ENCODE data around the gene OPA1.

OPA1 gene

DNA sequence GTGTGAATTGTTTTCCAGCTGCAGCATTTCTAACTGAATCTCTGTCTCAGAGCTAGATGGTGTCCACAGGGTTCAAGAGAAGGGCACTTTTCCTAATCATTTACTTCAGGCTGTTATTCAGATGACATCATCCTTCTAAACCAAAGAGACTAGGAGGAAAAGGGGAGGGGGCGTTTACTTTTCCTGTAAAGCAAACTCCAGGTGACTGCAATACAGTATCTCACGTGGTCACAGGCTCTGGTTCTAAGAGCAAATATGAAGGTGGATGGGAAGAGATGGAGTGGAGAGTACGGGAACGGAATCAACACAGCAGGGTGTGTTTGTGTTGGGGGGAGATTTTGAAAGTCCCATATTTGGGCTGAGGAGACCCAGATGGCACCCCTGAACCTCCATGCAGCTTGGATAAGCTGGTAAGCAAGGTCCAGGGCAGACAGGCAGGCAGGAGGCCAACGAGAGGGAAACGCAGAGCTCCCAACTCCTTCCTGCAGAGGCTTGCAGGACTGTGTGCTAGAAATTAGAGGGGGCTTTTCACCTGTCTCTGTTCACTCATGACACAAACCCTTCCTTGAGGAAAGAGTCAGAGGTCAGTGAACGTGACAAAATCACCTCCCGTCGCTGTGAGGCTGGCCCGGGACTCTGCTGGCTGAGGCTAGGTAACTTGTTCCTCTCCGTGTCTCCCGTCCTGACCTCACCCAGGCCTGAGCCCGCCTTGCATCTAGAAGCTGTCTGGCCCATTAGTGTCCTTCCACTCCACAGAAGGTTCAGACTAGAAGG is 151.2 kb downstream of the OPA1 start:
- peak; percentile 11 for DNase-seq

DNA sequence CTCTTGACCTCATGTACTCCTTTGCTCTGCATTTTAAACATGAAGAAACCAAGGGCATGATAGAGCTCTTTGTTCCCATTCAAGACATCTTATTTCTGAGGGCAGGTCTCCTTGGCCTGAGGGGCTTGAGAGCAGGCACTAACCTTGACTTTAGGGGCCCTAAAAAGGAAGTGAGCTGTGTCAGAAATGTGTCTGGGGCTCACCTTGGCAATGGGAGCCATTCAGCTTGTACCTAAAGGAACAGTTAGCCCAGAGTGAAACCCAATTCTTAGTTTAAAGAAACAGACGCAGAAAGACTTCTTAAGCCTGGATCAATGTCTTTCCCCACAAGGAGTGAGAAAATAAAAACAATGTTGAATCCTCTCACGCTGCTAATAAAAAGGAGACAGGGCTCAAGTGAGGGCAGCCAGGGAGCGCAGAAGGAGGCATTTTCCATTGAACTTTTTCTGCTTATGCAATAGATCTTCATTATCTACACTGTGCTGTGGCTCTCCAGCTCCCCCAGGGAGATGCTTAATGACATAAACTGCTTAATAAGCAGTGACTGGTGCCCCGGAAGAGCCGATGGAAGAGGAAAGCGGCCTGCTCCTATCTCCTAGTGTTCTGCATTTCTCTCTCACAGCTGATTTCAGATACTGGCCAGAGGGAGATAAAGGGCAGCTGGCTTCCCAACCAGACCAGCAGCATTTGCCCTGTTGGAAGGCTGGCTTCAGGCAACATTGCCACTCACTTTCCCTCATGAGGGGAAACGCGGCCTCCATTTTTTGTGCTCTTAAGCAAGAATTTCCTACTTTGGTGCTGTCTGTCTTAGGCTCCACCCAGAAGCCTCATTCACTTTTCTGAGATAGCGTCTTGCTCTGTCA is 152.0 kb downstream of the OPA1 start:
- DNase-seq = peak; percentile 16

DNA sequence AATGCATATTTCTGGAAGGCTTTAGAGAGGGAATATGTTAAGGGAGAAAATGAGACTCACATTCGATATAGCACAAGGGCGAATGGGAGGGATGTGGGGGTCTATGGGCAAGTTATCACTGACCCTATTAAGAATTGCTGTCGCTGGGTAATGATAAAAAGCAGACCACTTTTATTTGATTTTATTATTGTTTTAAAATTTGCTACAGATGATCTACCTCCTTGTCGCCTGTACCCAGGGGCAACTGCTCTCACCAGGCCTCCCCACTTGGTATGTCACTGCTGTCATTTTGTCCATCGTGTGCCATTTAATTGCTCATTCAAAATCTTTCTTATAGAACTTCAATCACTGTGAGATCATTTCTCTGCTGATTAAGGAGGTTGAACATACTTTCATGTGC is 153.8 kb downstream of the OPA1 start:
- DNase-seq = no peak
